Measurements from ENCODE around the gene FAM124B.

DNA sequence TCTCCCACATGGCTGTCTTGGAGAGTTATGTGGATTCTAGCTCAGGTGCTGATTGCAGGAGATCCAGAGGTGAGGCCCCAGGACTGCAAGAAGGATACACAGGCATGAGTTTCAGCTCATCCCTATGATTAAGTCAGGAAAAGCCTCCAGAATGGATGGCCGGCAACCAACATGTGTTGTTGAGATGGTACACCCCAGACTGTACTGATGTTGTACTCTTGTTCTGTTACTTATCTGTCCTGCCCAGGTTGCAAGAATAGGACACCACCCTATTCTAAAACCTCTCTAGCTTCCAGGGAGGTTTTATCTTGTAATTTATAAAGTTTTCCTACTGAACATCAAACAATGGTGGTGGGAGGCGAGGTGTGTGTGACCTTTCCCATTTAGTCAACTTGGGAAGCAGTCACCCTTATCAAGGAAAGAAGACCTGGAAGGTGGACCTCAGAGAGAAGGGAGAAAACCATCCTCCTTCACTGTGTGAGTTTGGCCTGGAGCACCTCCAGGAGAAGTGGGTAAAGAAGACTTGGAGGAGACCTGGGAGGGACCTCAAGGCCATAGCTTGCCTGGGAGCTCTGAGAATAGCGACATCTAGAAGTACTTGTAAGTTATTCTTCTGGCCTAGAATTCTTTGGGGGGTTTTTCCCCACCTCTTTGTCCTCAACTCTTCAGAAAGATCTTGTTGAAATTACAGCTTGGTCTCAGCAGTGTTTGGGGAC, 8.6 kb downstream of the FAM124B start:
- TF ChIP-seq, protein P1, sequence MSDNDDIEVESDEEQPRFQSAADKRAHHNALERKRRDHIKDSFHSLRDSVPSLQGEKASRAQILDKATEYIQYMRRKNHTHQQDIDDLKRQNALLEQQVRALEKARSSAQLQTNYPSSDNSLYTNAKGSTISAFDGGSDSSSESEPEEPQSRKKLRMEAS (IDR thresholded peaks at IDR 0.05) = no peak
- no peak for TF ChIP-seq RAD21 (IDR thresholded peaks at IDR 0.05)
- TF ChIP-seq, protein P2, sequence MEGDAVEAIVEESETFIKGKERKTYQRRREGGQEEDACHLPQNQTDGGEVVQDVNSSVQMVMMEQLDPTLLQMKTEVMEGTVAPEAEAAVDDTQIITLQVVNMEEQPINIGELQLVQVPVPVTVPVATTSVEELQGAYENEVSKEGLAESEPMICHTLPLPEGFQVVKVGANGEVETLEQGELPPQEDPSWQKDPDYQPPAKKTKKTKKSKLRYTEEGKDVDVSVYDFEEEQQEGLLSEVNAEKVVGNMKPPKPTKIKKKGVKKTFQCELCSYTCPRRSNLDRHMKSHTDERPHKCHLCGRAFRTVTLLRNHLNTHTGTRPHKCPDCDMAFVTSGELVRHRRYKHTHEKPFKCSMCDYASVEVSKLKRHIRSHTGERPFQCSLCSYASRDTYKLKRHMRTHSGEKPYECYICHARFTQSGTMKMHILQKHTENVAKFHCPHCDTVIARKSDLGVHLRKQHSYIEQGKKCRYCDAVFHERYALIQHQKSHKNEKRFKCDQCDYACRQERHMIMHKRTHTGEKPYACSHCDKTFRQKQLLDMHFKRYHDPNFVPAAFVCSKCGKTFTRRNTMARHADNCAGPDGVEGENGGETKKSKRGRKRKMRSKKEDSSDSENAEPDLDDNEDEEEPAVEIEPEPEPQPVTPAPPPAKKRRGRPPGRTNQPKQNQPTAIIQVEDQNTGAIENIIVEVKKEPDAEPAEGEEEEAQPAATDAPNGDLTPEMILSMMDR (IDR thresholded peaks at IDR 0.05; ENCODE audit: low read depth, low read length, missing input control) = no peak
- no peak for TF ChIP-seq SP1 (IDR thresholded peaks at IDR 0.05)
- no peak for TF ChIP-seq RXRA (IDR thresholded peaks at IDR 0.05)
- TF ChIP-seq, protein P3, sequence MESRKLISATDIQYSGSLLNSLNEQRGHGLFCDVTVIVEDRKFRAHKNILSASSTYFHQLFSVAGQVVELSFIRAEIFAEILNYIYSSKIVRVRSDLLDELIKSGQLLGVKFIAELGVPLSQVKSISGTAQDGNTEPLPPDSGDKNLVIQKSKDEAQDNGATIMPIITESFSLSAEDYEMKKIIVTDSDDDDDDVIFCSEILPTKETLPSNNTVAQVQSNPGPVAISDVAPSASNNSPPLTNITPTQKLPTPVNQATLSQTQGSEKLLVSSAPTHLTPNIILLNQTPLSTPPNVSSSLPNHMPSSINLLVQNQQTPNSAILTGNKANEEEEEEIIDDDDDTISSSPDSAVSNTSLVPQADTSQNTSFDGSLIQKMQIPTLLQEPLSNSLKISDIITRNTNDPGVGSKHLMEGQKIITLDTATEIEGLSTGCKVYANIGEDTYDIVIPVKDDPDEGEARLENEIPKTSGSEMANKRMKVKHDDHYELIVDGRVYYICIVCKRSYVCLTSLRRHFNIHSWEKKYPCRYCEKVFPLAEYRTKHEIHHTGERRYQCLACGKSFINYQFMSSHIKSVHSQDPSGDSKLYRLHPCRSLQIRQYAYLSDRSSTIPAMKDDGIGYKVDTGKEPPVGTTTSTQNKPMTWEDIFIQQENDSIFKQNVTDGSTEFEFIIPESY (IDR thresholded peaks at IDR 0.05) = no peak
- no peak for TF ChIP-seq GABPA (IDR thresholded peaks at IDR 0.05 in 1 of 2, conservative IDR thresholded peaks at IDR 0.05 in 1 of 2)
- TF ChIP-seq, protein P4, sequence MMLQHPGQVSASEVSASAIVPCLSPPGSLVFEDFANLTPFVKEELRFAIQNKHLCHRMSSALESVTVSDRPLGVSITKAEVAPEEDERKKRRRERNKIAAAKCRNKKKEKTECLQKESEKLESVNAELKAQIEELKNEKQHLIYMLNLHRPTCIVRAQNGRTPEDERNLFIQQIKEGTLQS (IDR thresholded peaks at IDR 0.05) = no peak
- no peak for TF ChIP-seq TAF1 (conservative IDR thresholded peaks at IDR 0.05)
- TF ChIP-seq EGR1 (IDR thresholded peaks at IDR 0.05; ENCODE audit: low read depth in 2 of 2) = no peak
- no peak for TF ChIP-seq REST (IDR thresholded peaks at IDR 0.05)
- no peak for TF ChIP-seq FOXA2 (IDR thresholded peaks at IDR 0.05)
